Activated CD4-positive, CD25-positive, alpha-beta regulatory T cell (primary cell): ENCODE data around the gene RTEL1.
A peak's percentile ranks its signal among the peaks of the same experiment; 100 is the strongest.
"Not testable (repeated sequence)": the region's sequence is repeated elsewhere in the genome, so short reads cannot be mapped to it uniquely, and the experiment has no call there.

Experiments used
- DNase-seq, 4 experiments: peaks; one replicate each; lab custom pipeline; 2025; lab: John Stamatoyannopoulos, UW

RTEL1 gene, protein sequence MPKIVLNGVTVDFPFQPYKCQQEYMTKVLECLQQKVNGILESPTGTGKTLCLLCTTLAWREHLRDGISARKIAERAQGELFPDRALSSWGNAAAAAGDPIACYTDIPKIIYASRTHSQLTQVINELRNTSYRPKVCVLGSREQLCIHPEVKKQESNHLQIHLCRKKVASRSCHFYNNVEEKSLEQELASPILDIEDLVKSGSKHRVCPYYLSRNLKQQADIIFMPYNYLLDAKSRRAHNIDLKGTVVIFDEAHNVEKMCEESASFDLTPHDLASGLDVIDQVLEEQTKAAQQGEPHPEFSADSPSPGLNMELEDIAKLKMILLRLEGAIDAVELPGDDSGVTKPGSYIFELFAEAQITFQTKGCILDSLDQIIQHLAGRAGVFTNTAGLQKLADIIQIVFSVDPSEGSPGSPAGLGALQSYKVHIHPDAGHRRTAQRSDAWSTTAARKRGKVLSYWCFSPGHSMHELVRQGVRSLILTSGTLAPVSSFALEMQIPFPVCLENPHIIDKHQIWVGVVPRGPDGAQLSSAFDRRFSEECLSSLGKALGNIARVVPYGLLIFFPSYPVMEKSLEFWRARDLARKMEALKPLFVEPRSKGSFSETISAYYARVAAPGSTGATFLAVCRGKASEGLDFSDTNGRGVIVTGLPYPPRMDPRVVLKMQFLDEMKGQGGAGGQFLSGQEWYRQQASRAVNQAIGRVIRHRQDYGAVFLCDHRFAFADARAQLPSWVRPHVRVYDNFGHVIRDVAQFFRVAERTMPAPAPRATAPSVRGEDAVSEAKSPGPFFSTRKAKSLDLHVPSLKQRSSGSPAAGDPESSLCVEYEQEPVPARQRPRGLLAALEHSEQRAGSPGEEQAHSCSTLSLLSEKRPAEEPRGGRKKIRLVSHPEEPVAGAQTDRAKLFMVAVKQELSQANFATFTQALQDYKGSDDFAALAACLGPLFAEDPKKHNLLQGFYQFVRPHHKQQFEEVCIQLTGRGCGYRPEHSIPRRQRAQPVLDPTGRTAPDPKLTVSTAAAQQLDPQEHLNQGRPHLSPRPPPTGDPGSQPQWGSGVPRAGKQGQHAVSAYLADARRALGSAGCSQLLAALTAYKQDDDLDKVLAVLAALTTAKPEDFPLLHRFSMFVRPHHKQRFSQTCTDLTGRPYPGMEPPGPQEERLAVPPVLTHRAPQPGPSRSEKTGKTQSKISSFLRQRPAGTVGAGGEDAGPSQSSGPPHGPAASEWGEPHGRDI (N-terminal part only)

DNA sequence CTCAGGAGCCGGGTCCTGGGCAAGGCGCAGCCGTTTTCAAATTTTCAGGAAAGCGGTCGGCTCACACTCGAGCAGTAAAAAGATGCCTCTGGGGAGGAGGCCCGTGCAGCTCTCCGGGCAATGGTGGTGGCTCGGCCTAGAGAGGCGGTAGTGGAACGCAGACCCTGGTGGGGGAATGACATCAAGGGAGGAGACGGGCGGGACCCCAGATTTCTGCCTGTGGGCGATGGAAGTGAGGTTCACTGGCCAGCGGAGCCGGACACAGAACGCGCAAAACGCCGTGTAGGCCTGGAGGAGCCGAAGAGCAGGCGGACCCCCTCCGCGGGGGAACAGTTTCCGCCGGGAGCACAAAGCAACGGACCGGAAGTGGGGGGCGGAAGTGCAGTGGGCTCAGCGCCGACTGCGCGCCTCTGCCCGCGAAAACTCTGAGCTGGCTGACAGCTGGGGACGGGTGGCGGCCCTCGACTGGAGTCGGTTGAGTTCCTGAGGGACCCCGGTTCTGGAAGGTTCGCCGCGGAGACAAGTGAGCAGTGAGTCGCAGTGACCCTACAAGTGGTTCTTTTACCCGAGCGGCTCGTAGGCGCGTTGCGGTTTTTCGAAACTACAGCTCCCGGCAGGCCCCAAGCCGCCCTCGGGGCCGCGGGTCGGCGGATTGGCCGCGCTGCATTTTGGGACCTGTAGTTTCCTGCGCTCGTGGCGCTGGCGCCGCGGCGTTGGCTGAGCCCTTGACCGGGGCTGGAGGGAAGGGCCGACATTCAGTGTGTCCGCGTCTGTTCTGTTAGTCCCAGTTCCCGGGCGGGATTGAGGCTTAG lies at the start of gene RTEL1:
RTEL1 (plus strand) TSS at position 376 of the 812 bp plus-strand sequence. CDS start 1,091 bp downstream, outside the sequence.
- DNase-seq: peak; percentile 74 to 83 (median 80)

DNA sequence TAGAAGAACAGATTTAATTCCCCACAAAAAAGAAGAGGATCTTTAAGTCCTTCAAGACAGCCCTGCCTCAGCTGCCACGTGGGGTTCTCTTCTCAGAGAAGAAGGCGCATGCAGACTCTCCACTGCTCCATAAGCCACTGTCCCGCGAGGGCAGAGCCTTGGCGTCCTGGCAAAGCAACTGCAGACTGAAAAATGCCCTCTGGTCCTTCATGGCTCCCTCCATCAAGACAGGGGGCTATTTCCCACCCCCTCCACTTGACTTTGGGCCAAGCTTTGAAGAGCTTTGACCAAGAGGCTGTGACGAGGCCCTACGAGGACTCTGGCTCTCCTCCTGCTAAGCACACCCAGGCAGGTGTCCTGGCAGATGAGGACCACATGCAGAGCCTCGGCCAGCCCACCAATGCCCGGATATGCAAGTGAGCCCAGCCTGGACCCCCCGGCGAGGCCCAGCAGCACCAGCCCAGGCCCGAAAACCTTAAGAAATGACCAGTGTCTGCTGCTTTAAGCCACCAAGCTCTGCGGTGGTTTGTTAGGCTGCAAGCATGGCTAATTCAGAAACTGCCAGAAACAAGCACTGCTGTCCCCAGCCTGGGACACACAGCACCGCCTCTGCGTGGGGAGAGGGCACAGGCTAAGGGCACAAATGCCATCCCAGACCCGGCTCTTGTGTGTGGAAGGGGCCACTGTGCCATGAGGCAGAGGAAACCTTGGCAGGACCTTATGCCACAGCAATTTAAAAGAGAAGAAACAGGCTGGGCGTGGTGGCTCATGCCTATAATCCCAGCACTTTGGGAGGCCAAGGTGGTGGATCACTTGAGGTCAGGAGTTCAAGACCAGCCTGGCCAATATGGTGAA lies 47.3 kb upstream of the RTEL1 start:
- DNase-seq: no peak

DNA sequence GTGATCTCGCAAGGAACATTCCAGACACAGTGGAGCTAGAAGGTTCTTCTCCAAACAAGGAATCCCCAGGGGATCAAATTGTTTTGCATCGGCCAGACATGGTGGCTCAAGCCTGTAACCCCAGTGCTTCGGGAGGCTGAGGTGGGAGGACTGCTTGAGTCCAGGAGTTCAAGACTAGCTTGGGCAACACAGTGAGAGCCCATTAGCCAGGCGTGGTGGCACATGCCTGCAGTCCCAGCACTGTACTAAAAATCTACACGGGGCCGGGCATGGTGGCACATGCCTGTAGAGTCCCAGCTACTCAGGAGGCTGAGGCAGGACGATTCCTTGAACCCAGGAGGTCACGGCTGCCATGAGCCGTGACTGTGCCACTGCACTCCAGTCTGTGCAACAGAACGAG lies 46.5 kb upstream of the RTEL1 start:
- DNase-seq: no peak

DNA sequence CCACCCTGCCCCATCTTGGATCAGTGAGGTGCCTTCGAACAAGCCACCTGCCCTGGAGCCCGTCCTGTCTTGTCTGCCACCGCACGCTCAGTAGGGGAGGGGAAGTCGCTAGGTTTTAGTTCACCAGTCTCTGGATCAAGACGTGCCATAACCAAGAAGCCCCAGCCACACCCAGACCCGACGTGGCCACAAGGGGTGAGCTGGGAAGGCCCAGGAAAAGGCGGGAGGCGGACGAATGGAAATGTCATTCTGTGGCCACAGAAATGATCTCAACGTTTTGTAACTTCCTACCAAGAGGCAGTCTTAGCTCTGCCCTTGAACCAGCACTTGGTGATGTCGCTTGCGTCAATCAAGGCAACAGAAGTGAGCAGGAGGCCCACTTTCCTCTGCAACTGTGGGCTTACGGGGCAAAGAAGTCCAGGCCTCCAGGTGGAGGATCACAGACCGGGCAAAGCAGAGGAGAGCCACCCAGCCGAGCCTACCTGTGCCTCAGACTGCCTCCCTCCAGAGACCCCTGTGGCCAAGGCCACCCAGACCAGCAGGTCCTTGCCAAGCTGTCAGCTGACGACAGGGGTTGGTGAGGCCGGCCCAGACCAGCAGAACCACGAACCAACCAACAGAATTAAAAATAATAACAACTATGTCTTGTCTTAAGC lies 45.7 kb upstream of the RTEL1 start:
- DNase-seq: no peak

DNA sequence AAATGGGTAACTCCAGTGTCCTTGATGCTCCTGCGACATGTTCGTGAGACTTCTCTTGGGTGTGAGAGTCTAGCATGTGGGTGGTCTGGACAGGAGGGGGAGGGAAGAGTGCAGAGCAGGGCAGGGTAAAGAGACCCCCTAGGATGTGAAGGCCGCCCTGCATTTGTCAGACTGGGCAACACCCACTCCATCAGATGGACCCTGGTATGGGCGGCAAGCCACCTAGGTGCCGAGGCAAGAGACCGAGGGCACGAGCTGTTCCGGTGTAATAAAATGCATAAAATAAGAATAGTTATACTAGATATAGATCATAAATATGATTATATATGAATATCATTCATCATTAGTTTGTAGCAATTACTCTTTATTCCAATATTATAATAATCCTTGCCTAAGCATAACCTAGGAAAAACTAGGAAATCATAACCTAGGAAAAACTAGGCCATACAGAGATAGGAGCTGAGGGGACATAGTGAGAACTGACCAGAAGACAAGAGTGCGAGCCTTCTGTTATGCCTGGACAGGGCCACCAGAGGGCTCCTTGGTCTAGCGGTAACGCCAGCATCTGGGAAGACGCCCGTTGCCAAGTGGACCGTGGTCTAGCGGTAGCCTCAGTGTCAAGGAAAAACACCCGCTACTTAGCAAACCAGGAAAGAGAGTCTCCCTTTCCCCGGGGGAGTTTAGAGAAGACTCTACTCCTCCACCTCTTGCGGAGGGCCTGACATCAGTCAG lies 44.1 kb upstream of the RTEL1 start:
- not testable (repeated sequence) for DNase-seq

DNA sequence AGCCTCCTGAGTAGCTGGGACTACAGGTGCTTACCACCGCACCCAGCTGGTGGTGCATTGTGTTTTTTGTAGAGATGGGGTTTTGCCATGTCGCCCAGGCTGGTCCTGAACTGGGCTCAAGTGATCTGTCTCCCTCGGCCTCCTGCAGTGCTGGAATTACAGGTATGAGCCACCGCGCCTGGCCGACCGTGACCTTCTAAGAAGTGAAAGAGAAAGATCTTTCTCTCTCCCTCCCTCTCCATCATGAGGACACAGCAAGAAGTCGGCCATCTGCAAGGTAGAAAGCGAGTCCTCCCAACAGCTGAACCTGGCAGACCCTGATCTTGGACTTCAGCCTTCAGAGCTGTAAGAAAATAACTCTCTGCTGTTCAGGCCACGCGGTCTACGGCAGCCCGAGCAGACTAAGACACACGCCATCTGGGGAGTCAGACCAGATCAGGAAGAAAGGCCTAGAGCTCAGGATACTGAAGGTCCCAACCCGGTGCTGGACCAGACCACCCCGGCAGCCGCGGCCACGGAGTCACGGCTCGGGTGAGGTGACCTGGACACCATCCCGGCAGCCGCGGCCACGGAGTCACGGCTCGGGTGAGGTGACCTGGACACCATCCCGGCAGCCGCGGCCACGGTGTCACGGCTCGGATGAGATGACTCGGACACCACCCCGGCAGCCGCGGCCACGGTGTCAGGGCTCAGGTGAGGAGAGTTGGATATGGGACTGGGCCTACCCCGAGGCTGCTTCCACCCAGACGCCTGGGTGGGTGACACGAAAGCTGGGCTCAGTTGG lies 40.8 kb upstream of the RTEL1 start:
- no peak for DNase-seq

DNA sequence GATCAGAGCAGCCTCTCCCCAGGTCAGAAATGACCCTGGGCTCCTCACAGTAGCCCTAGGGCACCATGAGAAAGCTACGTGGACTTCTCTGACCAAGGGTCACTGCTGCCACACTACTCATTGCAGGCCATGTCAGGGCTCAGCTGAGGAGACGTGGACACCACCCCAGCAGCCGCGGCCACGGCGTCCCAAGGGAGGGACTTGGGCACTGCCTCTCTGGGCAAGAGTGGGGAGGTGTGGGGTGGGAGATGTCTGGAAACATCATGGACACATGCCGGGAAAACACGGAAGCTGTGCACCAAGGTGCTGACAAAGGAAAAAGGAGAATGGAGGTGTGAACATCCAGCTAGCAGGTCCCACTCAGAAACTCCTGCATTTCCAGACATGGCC lies 40.2 kb upstream of the RTEL1 start:
- no peak for DNase-seq

DNA sequence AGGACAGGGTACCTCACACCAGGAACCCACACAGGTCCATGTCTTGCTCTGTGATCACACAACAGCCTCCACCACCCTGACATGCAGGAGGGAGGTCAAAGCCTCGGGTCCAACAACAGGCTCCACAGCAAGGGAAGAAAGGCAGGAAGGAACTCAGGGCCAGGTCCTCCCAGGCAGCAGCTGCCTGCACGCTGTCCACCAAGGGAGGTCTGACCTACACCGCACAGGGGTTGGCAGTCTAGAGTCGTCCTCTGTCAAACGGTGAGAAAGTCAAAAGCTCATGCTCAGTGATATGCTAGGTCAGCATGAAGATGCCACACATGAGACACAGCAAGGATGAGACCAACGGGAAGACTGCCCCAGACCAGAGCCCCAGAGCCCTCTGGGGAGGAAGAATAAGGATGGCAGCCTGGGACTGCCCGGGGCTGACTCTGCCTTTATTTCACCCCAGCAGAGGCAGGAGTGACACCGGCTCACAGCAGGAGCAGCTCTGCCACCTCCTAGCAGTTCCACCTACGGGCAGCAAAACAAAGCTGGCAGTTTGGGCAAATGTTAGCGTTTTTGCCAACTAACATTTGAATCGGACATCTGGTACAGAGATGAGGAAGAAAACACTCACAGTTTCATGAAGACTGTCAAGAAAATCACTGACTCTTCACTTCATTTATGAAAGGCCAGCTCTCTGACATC lies 39.7 kb upstream of the RTEL1 start:
- DNase-seq: no peak

DNA sequence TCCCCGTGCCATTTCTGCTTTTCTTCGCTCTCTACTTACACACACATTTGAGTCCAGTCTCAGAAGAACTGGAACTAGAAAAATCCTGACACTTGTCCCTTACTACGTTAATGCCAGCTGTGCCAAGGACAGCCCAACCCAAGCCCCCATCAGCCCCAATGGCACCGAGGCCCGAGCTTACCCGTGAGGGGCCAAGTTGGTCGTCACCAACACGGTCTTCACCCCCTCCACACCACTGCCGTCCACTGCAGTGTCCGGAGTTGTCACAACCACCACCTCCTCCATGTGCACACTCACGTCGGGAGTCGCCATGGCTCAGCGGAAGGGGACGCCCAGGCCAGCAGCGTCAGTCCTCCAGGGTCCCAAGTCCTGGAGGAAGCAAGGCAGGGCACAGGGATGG lies 39.0 kb upstream of the RTEL1 start:
- no peak for DNase-seq

DNA sequence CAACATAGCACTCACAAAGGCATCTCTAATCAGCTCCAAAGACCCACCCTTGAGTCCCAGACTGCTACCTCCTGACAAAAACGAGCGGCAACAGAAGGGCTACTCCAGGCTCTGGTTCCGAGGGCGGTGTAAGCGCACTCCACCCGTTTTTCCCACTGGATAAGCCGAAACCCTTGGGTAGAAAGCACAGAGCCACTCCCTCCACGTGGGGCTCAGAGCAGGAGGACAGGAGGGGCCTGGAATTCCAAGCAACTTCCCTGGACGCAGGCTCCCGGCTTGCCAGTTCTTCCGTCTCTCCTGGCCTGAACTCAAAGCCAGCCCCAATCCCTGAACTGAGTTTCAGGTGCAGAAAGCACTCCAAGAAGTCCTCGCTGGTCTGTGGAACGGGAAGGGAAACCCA lies 38.6 kb upstream of the RTEL1 start:
- DNase-seq: no peak

DNA sequence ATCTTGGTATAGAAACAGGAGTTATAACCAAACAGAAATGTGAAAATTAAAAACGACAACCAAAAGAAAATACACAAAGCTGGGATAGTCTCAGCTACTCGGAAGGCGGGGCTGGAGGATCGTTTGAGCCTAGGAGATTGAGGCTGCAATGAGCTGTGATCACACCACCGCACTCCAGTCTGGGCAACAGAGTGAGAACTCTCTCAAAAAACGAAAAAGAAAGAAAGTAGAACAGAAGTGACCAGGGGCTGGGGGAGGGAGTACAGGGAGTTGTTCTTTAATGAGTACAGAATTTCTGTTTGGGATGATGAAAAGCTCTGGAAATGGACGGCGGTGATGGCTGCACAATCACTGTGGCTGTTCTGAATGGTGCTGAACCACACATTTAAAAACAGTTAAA lies 37.1 kb upstream of the RTEL1 start:
- DNase-seq: no peak

DNA sequence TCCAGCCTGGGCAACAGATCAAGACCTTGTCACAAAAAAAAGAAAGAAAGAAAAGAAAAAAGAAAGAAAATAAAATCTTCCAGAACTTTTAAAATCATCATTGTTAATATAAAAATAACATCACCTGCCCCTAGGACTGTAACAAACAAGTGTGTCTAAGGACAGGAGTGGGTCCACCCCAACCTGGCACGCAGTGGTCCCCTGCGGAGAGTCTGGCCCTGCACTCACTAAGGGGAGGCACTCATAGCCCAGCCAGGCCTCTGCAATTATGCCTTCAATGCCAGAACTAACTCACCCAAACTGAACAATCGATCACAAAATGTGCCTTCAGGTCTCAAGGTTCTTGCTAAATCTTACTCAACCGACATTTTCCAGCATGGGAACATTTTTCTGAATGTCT lies 36.0 kb upstream of the RTEL1 start:
- no peak for DNase-seq

DNA sequence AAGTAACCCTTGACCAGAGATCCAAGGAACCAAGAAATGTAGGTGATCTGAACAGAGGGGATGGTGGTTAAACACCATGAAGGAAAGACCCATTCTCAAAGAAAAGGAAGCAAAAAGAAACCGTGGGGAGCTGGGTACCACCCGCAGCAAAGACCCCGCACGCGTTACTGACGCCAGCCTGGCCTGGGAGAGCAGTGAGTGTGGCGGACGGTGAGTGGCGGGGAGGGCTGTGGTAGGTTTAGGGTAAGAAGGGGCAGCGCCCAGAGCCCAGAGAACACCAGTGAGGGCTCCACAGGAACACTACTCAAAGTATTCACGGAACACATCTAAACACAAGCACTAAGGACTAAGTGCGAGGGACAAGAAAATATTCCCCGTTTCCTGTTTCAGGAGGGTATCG lies 35.4 kb upstream of the RTEL1 start:
- DNase-seq: no peak

DNA sequence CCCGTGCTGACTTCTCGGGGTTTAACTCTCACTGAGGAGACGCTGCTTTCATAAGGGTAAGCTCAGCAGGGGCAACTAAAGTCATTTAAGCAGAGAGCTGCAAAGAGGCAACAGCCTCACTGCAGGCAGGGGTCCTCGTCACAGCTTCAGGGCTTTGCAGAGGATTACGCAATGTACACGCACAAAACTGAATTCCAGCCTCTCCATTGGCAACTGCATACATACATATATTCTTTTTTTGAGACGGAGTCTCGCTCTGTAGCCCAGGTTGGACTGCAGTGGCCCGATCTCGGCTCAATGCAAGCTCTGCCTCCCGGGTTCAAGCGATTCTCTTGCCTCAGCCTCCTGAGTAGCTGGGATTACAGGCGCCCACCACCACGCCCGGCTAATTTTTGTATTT lies 33.6 kb upstream of the RTEL1 start:
- no peak for DNase-seq

DNA sequence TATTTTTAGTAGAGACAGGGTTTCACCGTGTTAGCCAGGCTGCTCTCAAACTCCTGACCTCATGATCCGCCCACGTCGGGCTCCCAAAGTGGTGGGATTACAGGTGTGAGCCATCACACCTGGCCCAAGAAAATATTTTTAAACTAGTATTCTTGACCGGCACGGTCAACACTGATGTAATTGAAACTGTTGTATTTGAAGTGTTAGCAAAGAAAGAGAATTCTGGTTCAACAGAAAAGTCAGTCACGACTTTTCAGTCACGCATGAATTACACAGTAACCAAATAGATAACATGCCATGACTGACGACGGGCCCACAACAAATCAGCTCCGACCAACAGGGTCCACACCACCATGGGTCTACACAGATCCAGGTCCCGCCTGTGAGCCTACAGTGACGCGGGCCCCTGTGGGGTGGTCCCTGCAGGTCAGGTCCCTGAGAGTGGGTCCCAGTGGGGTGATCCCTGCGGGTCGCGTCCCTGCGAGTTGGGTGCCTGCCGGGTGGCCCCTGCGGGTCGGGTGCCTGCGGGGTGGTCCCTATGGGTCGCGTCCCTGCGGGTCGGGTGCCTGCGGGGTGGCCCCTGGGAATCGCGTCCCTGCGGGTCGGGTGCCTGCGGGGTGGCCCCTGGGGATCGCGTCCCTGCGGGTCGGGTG lies 32.2 kb upstream of the RTEL1 start:
- DNase-seq: peak in 1 of 4 experiments; percentile 20

DNA sequence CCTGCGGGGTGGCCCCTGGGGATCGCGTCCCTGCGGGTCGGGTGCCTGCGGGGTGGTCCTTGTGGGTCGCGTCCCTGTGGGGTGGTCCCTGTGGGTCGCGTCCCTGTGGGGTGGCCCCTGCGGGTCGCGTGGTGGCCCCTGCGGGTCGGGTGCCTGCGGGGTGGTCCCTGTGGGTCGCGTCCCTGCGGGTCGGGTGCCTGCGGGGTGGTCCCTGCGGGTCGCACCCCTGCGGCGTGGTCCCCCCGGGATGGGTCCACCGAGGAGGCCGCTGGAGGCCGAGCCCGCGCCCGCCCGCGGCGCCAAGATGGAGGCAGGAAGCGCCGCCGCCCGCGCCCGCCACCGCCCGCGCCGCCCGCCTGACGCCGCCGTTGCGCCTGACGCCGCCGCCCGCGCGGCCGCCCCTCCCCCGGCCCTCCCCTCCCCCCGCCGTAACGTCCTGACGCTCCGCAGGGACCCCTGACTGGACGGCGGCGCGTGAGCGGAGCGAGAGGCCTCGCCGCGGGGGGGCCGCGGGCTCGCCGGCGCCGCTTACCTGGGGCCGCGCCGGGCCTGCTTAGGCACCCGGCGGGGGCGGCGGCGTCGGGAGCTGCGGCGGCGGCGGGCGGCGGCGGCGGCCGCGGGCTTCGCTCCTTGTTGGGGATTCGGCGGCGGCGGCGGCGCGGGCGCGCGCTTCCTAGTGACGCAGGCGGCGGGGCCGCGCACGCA lies 31.5 kb upstream of the RTEL1 start, which contains the start of gene GMEB2:
GMEB2 (minus strand) TSS at position 678 of the 705 bp plus-strand sequence. CDS start 7,704 bp downstream, outside the sequence.
- peak; percentile 72 to 81 (median 76) for DNase-seq
